ENCODE measurements around the gene SDR42E1.

DNA sequence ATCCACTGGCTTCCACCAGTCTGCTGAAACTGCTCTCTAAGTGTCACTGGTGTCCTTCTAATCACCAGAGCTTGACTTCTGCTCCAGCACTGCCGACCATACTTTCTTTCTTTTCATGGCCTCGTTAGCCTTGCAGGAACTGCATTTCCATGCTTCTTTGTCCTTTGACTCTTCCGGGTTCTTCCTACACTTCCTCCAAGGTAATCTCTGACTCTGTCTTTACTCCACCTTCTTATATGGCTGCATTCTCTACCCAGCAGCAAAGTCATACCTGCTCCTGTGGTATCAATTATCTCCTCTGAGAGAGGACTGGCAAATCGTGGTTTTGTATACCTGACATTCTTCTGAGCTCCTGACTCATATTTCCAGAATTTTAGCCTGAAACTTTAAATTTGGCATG, 30.3 kb upstream of the SDR42E1 start:
- TF ChIP-seq, protein P1, sequence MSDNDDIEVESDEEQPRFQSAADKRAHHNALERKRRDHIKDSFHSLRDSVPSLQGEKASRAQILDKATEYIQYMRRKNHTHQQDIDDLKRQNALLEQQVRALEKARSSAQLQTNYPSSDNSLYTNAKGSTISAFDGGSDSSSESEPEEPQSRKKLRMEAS (CRISPR knock-in tag; IDR thresholded peaks at IDR 0.05): no peak
- TF ChIP-seq SP1 (CRISPR knock-in tag; conservative IDR thresholded peaks at IDR 0.05) (no peak), ZNF138 (CRISPR knock-in tag; conservative IDR thresholded peaks at IDR 0.05) (no peak), ZNF396 (CRISPR knock-in tag; IDR thresholded peaks at IDR 0.05; ENCODE audit: borderline replicate concordance) (no peak), TCF7 (CRISPR knock-in tag; IDR thresholded peaks at IDR 0.05; ENCODE audit: low read depth) (no peak), NR2C2 (CRISPR knock-in tag; IDR thresholded peaks at IDR 0.05) (no peak), GABPB1 (CRISPR knock-in tag; IDR thresholded peaks at IDR 0.05) (no peak)
- TF ChIP-seq, protein P2, sequence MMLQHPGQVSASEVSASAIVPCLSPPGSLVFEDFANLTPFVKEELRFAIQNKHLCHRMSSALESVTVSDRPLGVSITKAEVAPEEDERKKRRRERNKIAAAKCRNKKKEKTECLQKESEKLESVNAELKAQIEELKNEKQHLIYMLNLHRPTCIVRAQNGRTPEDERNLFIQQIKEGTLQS (CRISPR knock-in tag; conservative IDR thresholded peaks at IDR 0.05): no peak
- TF ChIP-seq, protein P3, sequence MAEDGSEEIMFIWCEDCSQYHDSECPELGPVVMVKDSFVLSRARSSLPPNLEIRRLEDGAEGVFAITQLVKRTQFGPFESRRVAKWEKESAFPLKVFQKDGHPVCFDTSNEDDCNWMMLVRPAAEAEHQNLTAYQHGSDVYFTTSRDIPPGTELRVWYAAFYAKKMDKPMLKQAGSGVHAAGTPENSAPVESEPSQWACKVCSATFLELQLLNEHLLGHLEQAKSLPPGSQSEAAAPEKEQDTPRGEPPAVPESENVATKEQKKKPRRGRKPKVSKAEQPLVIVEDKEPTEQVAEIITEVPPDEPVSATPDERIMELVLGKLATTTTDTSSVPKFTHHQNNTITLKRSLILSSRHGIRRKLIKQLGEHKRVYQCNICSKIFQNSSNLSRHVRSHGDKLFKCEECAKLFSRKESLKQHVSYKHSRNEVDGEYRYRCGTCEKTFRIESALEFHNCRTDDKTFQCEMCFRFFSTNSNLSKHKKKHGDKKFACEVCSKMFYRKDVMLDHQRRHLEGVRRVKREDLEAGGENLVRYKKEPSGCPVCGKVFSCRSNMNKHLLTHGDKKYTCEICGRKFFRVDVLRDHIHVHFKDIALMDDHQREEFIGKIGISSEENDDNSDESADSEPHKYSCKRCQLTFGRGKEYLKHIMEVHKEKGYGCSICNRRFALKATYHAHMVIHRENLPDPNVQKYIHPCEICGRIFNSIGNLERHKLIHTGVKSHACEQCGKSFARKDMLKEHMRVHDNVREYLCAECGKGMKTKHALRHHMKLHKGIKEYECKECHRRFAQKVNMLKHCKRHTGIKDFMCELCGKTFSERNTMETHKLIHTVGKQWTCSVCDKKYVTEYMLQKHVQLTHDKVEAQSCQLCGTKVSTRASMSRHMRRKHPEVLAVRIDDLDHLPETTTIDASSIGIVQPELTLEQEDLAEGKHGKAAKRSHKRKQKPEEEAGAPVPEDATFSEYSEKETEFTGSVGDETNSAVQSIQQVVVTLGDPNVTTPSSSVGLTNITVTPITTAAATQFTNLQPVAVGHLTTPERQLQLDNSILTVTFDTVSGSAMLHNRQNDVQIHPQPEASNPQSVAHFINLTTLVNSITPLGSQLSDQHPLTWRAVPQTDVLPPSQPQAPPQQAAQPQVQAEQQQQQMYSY (CRISPR knock-in tag; IDR thresholded peaks at IDR 0.05): no peak
- TF ChIP-seq, protein P4, sequence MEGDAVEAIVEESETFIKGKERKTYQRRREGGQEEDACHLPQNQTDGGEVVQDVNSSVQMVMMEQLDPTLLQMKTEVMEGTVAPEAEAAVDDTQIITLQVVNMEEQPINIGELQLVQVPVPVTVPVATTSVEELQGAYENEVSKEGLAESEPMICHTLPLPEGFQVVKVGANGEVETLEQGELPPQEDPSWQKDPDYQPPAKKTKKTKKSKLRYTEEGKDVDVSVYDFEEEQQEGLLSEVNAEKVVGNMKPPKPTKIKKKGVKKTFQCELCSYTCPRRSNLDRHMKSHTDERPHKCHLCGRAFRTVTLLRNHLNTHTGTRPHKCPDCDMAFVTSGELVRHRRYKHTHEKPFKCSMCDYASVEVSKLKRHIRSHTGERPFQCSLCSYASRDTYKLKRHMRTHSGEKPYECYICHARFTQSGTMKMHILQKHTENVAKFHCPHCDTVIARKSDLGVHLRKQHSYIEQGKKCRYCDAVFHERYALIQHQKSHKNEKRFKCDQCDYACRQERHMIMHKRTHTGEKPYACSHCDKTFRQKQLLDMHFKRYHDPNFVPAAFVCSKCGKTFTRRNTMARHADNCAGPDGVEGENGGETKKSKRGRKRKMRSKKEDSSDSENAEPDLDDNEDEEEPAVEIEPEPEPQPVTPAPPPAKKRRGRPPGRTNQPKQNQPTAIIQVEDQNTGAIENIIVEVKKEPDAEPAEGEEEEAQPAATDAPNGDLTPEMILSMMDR (IDR thresholded peaks at IDR 0.05): no peak
- TF ChIP-seq, protein P5, sequence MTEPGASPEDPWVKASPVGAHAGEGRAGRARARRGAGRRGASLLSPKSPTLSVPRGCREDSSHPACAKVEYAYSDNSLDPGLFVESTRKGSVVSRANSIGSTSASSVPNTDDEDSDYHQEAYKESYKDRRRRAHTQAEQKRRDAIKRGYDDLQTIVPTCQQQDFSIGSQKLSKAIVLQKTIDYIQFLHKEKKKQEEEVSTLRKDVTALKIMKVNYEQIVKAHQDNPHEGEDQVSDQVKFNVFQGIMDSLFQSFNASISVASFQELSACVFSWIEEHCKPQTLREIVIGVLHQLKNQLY (CRISPR knock-in tag; IDR thresholded peaks at IDR 0.05): no peak
- TF ChIP-seq, protein P6, sequence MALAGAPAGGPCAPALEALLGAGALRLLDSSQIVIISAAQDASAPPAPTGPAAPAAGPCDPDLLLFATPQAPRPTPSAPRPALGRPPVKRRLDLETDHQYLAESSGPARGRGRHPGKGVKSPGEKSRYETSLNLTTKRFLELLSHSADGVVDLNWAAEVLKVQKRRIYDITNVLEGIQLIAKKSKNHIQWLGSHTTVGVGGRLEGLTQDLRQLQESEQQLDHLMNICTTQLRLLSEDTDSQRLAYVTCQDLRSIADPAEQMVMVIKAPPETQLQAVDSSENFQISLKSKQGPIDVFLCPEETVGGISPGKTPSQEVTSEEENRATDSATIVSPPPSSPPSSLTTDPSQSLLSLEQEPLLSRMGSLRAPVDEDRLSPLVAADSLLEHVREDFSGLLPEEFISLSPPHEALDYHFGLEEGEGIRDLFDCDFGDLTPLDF (CRISPR knock-in tag; IDR thresholded peaks at IDR 0.05): no peak
- TF ChIP-seq, protein P7, sequence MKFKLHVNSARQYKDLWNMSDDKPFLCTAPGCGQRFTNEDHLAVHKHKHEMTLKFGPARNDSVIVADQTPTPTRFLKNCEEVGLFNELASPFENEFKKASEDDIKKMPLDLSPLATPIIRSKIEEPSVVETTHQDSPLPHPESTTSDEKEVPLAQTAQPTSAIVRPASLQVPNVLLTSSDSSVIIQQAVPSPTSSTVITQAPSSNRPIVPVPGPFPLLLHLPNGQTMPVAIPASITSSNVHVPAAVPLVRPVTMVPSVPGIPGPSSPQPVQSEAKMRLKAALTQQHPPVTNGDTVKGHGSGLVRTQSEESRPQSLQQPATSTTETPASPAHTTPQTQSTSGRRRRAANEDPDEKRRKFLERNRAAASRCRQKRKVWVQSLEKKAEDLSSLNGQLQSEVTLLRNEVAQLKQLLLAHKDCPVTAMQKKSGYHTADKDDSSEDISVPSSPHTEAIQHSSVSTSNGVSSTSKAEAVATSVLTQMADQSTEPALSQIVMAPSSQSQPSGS (CRISPR knock-in tag; IDR thresholded peaks at IDR 0.05; ENCODE audit: borderline replicate concordance, low read depth): no peak
- TF ChIP-seq, protein P8, sequence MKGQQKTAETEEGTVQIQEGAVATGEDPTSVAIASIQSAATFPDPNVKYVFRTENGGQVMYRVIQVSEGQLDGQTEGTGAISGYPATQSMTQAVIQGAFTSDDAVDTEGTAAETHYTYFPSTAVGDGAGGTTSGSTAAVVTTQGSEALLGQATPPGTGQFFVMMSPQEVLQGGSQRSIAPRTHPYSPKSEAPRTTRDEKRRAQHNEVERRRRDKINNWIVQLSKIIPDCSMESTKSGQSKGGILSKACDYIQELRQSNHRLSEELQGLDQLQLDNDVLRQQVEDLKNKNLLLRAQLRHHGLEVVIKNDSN (CRISPR knock-in tag; IDR thresholded peaks at IDR 0.05): no peak
